Endothelial cell of hepatic sinusoid (primary cell): ENCODE measurements around the gene FILIP1.

ENCODE experiments used
- in situ Hi-C: cut with HindIII; loops from 2 replicates; pipeline ENCODE4 v1.10.0; 2017; ENCODE audit warnings: low sequenced_read_pairs

Gene FILIP1

GRCh38 chr6:75281653-75282052, 211.9 kb downstream of the FILIP1 start:
- in situ Hi-C loops = no loop called here

- in situ Hi-C loops = no loop called here
These were observed 213.3 kb downstream of the FILIP1 start for GRCh38 chr6:75280131-75280855.

- in situ Hi-C loops = no loop called here
These were observed 214.2 kb downstream of the FILIP1 start for GRCh38 chr6:75279418-75279817.

- in situ Hi-C loops = no loop called here
These were observed 215.0 kb downstream of the FILIP1 start for GRCh38 chr6:75278474-75279077.

GRCh38 chr6:75275067-75275466, 218.5 kb downstream of the FILIP1 start:
- in situ Hi-C loops = no loop called here

- in situ Hi-C loops = no loop called here
These were observed 220.6 kb downstream of the FILIP1 start for GRCh38 chr6:75273009-75273408.

GRCh38 chr6:75272145-75272840, 221.3 kb downstream of the FILIP1 start:
- in situ Hi-C loops = no loop called here

GRCh38 chr6:75268988-75269354, 224.6 kb downstream of the FILIP1 start:
- in situ Hi-C loops = loop anchor here (5.0 kb wide), 2 partner anchors 78 to 258 kb away; no protein-coding TSS in a partner anchor

- in situ Hi-C loops = loop anchor here (5.0 kb wide), 2 partner anchors 79 to 259 kb away; no protein-coding TSS in a partner anchor
These were observed 225.2 kb downstream of the FILIP1 start for GRCh38 chr6:75268121-75268987.

- in situ Hi-C loops = loop anchor here (5.0 kb wide), 2 partner anchors 80 to 260 kb away; no protein-coding TSS in a partner anchor
These were observed 226.1 kb downstream of the FILIP1 start for GRCh38 chr6:75267461-75267860.

- in situ Hi-C loops = loop anchor here (5.0 kb wide), 2 partner anchors 80 to 260 kb away; no protein-coding TSS in a partner anchor
These were observed 226.8 kb downstream of the FILIP1 start for GRCh38 chr6:75266716-75267291.

- in situ Hi-C loops = no loop called here
These were observed 230.2 kb downstream of the FILIP1 start for GRCh38 chr6:75263401-75263750.

- in situ Hi-C loops = no loop called here
These were observed 230.7 kb downstream of the FILIP1 start for GRCh38 chr6:75262716-75263400.

GRCh38 chr6:75261299-75261698, 232.3 kb downstream of the FILIP1 start:
- in situ Hi-C loops = no loop called here

GRCh38 chr6:75257343-75258087, 236.1 kb downstream of the FILIP1 start:
- in situ Hi-C loops = no loop called here

GRCh38 chr6:75250552-75250951, 243.0 kb downstream of the FILIP1 start:
- in situ Hi-C loops = no loop called here

- in situ Hi-C loops = no loop called here
These were observed 243.8 kb downstream of the FILIP1 start for GRCh38 chr6:75249837-75250236.

GRCh38 chr6:75246386-75246785, 247.2 kb downstream of the FILIP1 start:
- in situ Hi-C loops = no loop called here

- in situ Hi-C loops = no loop called here
These were observed 249.5 kb downstream of the FILIP1 start for GRCh38 chr6:75244063-75244584.
